ENCODE results near the gene OR8H1. TPM values are rescaled to one million over a fixed set of nuclear protein-coding genes. Genes with fewer than 3 reads are reported as not detected.

OR8H1 gene, protein sequence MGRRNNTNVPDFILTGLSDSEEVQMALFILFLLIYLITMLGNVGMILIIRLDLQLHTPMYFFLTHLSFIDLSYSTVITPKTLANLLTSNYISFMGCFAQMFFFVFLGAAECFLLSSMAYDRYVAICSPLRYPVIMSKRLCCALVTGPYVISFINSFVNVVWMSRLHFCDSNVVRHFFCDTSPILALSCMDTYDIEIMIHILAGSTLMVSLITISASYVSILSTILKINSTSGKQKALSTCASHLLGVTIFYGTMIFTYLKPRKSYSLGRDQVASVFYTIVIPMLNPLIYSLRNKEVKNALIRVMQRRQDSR
- not detected for total RNA-seq

DNA sequence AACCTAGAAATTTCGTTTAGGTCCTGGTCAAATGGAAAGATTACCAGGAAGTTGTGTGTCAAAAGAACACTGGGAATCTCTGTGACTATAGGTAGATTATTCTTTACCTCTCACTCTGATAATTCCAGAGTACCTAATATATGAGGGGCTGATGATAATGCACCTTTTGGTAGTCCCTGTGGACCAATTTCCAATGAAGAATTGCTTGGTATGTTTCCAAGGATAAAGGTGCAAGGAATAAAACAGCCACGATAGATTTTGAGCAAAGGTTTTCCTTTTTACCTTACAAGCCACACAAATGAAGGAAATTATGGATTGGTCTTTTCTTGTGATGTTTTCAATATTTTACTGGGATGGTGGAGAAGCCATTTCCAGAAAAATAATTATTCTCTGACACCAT is at the start of gene OR8H1:
Gene OR8H1, minus strand, starts transcription at position 101 of the 400 bp plus-strand sequence. CDS start 1,192 bp downstream, outside the sequence.
- Mint-ChIP-seq H3K4me3 (no peak within 1 kb of the TSS), H3K27ac (no peak within 1 kb of the TSS), H3K9me3 (peaks cover 15% of the 10 kb centered on the region), H3K4me1 (ENCODE audit: low read depth in 2 of 2) (no peaks in the 10 kb centered on the region), H3K27me3 (no peaks in the 10 kb centered on the region), H3K36me3 (peaks cover 13% of the 10 kb centered on the region)
- DNase-seq (ENCODE audit: low spot score) (no peak), ATAC-seq (no peak)

DNA sequence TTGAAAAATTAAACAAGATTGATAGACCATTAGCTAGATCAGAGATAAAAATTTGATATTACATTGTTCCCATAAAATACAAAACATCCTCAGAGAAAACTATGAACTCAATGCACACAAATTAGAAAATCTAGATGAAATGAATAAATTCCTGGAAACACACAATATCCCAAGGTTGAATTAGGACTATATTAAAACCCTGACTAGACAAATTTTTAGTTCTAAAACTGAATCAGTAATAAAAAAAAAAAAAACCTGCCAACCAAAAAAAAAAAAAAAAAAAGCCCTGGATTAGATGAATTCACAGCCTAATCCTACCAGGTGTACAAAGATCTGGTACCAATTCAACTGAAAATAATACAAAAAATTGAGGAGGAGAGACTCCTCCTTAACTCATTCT is 48.2 kb upstream of the OR8H1 start:
- no peaks in the 10 kb centered on the region for H3K4me1 Mint-ChIP-seq (ENCODE audit: low read depth in 2 of 2)
- DNase-seq (ENCODE audit: low spot score) (no peak), ATAC-seq (no peak)
- peaks cover 11% of the 10 kb centered on the region for H3K9me3 Mint-ChIP-seq
- no peak overlapping the region for H3K27ac Mint-ChIP-seq
- no peak overlapping the region for H3K4me3 Mint-ChIP-seq
- H3K27me3 Mint-ChIP-seq: no peaks in the 10 kb centered on the region
- H3K36me3 Mint-ChIP-seq: no peaks in the 10 kb centered on the region

- H3K4me3 Mint-ChIP-seq: no peak overlapping the region
- no peaks in the 10 kb centered on the region for H3K4me1 Mint-ChIP-seq (ENCODE audit: low read depth in 2 of 2)
- ATAC-seq: no peak
- H3K36me3 Mint-ChIP-seq: no peaks in the 10 kb centered on the region
- DNase-seq (ENCODE audit: low spot score): no peak
- H3K9me3 Mint-ChIP-seq: peaks cover 13% of the 10 kb centered on the region
- H3K27ac Mint-ChIP-seq: no peak overlapping the region
- H3K27me3 Mint-ChIP-seq: no peaks in the 10 kb centered on the region
Measured at GRCh38 chr11:56333156-56333555, 41.1 kb upstream of the OR8H1 start.

DNA sequence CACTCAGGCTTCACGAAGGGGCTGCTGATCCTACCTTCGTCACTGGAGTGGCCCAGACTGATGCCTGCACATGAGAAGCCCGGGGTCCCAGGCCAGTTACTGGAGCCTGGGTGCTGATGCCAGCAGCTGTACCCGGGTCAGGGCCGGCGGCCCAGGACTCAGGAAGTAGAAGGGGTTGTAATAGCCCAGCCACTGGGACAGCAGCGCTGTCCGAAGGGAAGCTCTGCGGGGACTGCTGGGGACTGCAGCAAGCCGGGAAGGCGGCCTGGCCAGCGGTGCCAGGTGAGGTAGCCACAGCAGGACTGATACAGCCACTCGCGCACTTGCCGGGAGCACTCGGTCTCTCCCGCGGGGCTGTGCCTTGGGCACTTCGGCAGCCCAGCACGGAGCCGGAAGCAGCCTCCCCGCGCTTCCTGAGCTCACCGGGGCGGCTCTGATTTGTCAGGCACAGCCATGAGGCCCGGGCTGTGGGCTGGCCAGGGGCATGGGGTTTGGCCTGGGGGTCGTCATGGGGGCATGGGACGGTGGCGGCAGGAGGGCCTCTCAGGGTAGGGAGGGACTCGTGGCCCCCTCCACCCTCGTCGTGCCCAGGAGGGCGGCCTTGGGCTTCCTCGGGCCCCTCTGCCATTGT is 39.9 kb upstream of the OR8H1 start:
- Mint-ChIP-seq H3K27me3 (no peaks in the 10 kb centered on the region), H3K9me3 (peaks cover 12% of the 10 kb centered on the region), H3K4me1 (ENCODE audit: low read depth in 2 of 2) (no peaks in the 10 kb centered on the region), H3K36me3 (no peaks in the 10 kb centered on the region), H3K4me3 (no peak overlapping the region), H3K27ac (no peak overlapping the region)
- ATAC-seq: no peak
- DNase-seq (ENCODE audit: low spot score): no peak

DNA sequence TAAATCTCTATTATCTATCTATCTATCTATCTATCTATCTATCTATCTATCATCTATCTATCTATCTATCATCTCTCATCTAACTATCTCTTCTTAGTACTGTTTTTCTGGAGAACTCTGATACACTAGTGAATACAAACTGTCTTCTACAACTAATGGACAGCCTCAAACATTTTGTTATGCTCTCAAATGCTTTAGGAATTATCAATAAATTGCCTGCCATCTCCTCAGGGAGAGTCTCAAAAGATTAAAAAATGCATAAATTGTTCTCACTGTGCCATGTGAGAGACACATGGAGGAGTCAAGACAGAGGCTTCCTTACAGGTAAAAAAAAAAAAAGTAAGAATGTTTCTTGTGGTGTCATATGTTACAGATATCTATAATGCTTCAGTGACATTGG is 22.8 kb upstream of the OR8H1 start, which contains the start of gene OR8K3:
Gene OR8K3, plus strand, starts transcription at position 301 of the 400 bp plus-strand sequence. CDS start 3,163 bp downstream, outside the sequence.
- Mint-ChIP-seq H3K4me1 (ENCODE audit: low read depth in 2 of 2) (no peaks in the 10 kb centered on the region), H3K4me3 (no peak within 1 kb of the TSS), H3K27me3 (no peaks in the 10 kb centered on the region), H3K36me3 (peaks cover 5% of the 10 kb centered on the region), H3K9me3 (peaks cover 27% of the 10 kb centered on the region), H3K27ac (no peak within 1 kb of the TSS)
- no peak for DNase-seq (ENCODE audit: low spot score)
- no peak for ATAC-seq

- peaks cover 17% of the 10 kb centered on the region for H3K36me3 Mint-ChIP-seq
- no peak overlapping the region for H3K4me3 Mint-ChIP-seq
- no peaks in the 10 kb centered on the region for H3K4me1 Mint-ChIP-seq (ENCODE audit: low read depth in 2 of 2)
- H3K27ac Mint-ChIP-seq: no peak overlapping the region
- no peak for ATAC-seq
- no peak for DNase-seq (ENCODE audit: low spot score)
- peaks cover 38% of the 10 kb centered on the region for H3K9me3 Mint-ChIP-seq
- no peaks in the 10 kb centered on the region for H3K27me3 Mint-ChIP-seq
Measured at GRCh38 chr11:56307836-56308235, 15.8 kb upstream of the OR8H1 start.

GRCh38 chr11:56296898-56297297 is 4.8 kb upstream of the OR8H1 start:
- DNase-seq (ENCODE audit: low spot score) (no peak), ATAC-seq (no peak)
- H3K27ac Mint-ChIP-seq: no peak overlapping the region
- H3K4me1 Mint-ChIP-seq (ENCODE audit: low read depth in 2 of 2): no peaks in the 10 kb centered on the region
- no peak overlapping the region for H3K4me3 Mint-ChIP-seq
- H3K9me3 Mint-ChIP-seq: peaks cover 9% of the 10 kb centered on the region
- peaks cover 10% of the 10 kb centered on the region for H3K36me3 Mint-ChIP-seq
- H3K27me3 Mint-ChIP-seq: no peaks in the 10 kb centered on the region

GRCh38 chr11:56273854-56274253 is 18.2 kb downstream of the OR8H1 start, which contains the start of gene OR5T1:
Gene OR5T1, plus strand, starts transcription at chr11:56274154. Its CDS starts 1,485 bp downstream, at chr11:56275639.
- ATAC-seq: no peak
- Mint-ChIP-seq H3K9me3 (peaks cover 14% of the 10 kb centered on the region), H3K4me3 (no peak within 1 kb of the TSS), H3K4me1 (ENCODE audit: low read depth in 2 of 2) (no peaks in the 10 kb centered on the region), H3K27ac (no peak within 1 kb of the TSS), H3K36me3 (peaks cover 6% of the 10 kb centered on the region), H3K27me3 (no peaks in the 10 kb centered on the region)
- DNase-seq (ENCODE audit: low spot score): no peak

DNA sequence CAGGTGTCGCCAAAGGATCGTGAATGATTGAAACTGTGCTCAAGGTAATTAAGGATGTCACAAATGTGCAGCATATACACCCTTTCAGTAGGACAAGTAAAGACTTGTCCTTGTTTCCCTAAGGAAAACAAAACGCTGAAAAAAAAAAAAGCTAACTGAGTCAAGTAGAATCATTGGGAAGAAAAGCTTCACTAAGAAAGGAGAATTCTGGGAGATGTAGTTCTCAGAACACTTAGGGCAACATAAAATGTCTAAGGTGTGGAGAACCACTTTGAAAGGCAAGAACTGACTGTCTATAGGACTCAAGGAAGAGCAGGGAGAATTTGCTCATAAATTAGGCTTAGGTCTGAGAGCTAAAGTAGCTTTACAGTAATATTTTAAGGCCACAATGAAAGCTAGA is 21.0 kb downstream of the OR8H1 start:
- ATAC-seq (no peak), DNase-seq (ENCODE audit: low spot score) (no peak)
- Mint-ChIP-seq H3K4me1 (ENCODE audit: low read depth in 2 of 2) (no peaks in the 10 kb centered on the region), H3K27me3 (no peaks in the 10 kb centered on the region), H3K9me3 (peaks cover 16% of the 10 kb centered on the region), H3K27ac (no peak overlapping the region), H3K36me3 (peaks cover 14% of the 10 kb centered on the region), H3K4me3 (no peak overlapping the region)

- Mint-ChIP-seq H3K4me3 (no peak within 1 kb of the TSS), H3K27ac (no peak within 1 kb of the TSS), H3K4me1 (ENCODE audit: low read depth in 2 of 2) (no peaks in the 10 kb centered on the region), H3K36me3 (peaks cover 4% of the 10 kb centered on the region), H3K27me3 (no peaks in the 10 kb centered on the region), H3K9me3 (peaks cover 24% of the 10 kb centered on the region)
- no peak for ATAC-seq
- no peak for DNase-seq (ENCODE audit: low spot score)
Measured at GRCh38 chr11:56251954-56252353, 40.1 kb downstream of the OR8H1 start, which contains the start of gene OR5T3. Gene OR5T3, plus strand, starts transcription at chr11:56252254. Its CDS starts 0 bp downstream, at chr11:56252254.

Other genes starting within 250 kb of the OR8H1 start
- gene OR8I2, start 198.9 kb downstream of the OR8H1 start, total RNA-seq: not detected
- gene OR8H2, start 188.6 kb downstream of the OR8H1 start, total RNA-seq: not detected
- gene OR8H3, start 169.9 kb downstream of the OR8H1 start, total RNA-seq: not detected
- not detected for gene OR8J3, start 152.1 kb downstream of the OR8H1 start, total RNA-seq
- not detected for gene OR8K5, start 131.9 kb downstream of the OR8H1 start, total RNA-seq
- not detected for gene OR5J2, start 115.6 kb downstream of the OR8H1 start, total RNA-seq
- gene OR5T2, start 58.0 kb downstream of the OR8H1 start, total RNA-seq: not detected
- not detected for gene OR5T3, start 40.0 kb downstream of the OR8H1 start, total RNA-seq
- not detected for gene OR5T1, start 18.1 kb downstream of the OR8H1 start, total RNA-seq
- gene OR8K3, start 22.9 kb upstream of the OR8H1 start, total RNA-seq: not detected
- gene OR8K1, start 53.8 kb upstream of the OR8H1 start, total RNA-seq: not detected
- not detected for gene OR8J1, start 62.0 kb upstream of the OR8H1 start, total RNA-seq
- not detected for gene OR8U1, start 83.4 kb upstream of the OR8H1 start, total RNA-seq
- not detected for gene OR5AL1, start 120.4 kb upstream of the OR8H1 start, total RNA-seq
- gene OR5M3, start 181.1 kb upstream of the OR8H1 start, total RNA-seq: not detected
- gene OR5M8, start 199.1 kb upstream of the OR8H1 start, total RNA-seq: not detected

All from natural killer cell treated with Interleukin-12 subunit alpha and Interleukin-12 subunit beta and Interleukin-15 and Interleukin-18, amount 100 ng/mL, for 72 hours (primary cell).